HG02623 (cell line): ENCODE results near the gene TXN.
"Not testable (repeated sequence)": the region's sequence is repeated elsewhere in the genome, so short reads cannot be mapped to it uniquely, and the experiment has no call there.

Source experiments
- ATAC-seq: cut with Tn5 transposase; IDR thresholded peaks from one replicate; pipeline ENCODE4 v1.9.1; 2021; ENCODE audit warnings: moderate library complexity; ENCODE audit not compliant: unreplicated experiment

TXN gene

DNA sequence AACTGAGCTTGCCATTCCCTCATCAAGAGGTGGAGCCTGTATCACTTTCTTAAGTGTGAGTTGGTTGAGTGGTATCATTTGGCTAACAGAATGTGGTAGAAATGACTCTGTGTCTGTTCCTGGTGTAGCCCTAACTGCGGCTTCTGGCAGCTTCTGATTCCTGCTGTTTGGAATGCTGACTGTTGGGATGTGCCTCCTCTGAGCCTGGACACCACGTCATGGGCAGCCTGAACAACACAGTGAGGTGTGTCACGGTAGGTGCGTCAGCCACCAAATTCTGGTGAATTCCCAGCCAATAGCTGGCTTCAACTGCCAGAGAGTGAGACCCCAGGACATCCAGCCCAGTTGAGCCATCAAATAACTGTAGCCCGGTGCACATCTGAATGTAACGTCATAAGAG lies 42.2 kb downstream of the TXN start:
- ATAC-seq, result no peak

DNA sequence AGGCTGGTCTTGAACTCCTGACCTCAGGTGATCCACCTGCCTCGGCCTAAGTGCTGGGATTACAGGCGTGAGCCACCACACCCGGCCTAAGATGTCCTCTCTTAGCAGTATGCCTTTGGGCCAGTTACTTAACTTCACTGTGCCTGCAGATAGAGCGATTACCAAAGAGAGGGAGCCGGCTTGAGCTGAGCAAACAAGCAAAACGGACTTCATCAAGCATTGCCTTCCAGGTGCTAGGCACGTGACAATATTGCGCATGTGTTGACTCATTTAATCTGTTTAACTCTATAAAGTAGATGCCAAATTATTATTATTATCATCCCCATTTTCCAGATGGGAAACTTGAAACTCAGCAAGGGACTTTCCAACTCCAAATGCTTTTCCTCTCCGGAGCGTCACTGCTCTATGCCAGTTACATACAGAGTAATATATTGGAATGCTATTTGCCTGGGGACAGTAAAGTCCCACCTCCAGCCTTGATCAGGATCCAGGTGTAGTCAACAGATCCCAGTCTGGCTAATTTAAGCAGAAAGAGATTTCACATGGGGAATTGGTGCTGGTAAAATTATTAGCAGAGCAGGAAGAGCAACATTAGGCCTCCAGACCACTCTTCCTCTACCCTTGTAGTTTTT lies 42.8 kb downstream of the TXN start:
- no peak for ATAC-seq

DNA sequence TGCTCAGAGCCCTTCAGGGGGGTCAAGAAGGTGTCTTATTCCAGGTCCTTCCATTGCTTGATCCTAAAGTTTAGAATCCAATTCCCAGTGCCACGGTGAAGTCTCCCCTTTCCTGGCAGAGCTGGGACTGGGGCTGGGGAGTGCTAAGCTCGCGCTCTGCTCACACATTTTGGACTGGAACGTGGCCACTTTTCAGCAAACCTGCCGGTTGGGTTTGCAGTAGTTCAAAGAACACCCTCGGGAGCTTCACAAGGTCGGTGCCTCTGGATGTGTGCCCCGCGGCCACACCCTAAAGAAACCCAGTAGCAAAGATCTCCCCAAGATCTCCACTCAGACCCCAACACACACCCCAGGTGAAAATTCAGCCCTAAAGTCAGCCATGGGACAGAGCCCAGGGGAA lies 48.3 kb downstream of the TXN start, which contains the start of gene C9orf152:
C9orf152 (minus strand) TSS at position 129 of the 400 bp plus-strand sequence. CDS start 580 bp downstream, outside the sequence.
- ATAC-seq, result no peak

DNA sequence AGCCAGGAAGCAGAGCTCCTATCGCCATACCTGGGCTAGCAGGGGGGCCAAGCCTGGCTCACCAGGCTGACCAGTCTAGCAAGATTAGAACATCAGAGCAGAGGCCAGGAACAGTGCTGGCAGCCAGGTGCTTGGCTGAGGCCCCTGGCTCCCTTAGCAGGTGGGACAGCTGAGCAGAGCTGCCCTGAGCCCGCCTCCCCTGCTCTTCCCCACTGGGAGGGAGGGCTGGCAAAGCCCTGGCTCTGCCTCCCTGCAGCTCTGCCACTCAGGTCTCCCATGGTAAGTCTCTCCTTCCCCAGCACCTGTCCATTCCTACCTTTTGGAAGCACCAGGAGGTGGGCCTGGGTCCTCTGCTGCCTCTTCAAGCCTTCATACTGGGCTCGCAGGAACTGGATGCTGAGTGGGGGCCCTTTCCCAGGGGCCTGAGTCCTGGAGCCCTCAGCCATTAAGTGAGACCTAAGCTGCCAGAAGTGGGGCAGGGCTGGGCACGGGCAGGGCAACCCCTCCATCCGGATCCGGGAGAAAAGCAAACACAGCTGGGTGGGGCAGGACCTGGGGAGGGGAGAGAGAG lies 49.2 kb downstream of the TXN start:
- ATAC-seq, result no peak

DNA sequence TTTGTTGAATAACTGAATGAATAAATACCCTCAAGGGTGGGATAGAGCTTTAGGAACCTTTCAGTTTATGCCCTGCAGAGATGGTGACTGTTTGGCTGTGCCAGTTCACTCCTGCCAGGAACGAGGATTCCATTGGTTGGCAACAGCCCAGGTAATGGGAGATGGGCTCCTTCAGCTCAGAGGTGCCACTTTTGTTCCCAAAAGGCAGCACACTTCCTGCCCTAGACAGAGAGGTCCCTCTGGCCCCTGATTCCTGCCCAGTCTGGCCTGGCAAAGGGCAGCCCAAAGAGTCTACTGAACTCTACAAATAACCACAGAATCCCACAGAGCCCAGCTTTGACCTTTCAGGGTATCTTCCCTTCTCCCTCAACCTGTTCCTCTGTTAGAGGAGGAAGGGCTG lies 49.9 kb downstream of the TXN start:
- ATAC-seq, result no peak

DNA sequence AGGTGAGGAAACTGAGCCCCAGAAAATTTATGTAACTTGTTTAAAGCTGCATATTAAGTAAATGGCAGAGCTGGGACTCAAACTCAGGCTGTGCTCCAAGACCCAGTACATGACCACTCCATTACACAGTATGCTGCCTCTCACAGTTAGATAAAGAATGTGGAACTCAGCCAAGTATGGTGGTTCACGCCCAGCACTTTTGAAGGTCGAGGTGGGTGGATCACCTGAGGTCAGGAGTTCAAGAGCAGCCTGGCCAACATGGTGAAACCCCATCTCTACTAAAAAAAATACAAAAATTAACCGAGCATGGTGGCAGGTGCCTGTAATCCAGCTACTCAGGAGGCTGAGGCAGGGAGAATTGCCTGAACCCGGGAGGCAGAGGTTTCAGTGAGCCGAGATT lies 50.7 kb downstream of the TXN start:
- ATAC-seq, result not testable (repeated sequence)

DNA sequence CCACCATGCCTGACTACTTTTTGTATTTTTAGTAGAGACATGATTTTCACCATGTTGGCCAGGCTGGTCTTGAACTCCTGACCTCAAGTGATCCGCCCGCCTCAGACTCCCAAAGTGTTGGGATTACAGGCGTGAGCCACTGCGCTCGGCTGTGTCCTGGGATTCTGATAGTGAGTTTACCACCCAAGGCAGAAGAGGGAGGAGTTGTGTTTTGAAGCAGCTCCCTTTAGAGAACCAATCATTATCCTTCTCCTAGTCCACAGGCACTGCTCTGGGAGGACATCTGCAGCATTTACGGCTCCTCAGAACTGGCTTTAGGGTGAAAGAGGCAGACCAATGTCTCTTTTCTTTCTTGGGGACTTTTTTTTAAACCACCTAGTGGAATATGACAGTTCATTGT lies 54.1 kb downstream of the TXN start:
- ATAC-seq, result no peak

DNA sequence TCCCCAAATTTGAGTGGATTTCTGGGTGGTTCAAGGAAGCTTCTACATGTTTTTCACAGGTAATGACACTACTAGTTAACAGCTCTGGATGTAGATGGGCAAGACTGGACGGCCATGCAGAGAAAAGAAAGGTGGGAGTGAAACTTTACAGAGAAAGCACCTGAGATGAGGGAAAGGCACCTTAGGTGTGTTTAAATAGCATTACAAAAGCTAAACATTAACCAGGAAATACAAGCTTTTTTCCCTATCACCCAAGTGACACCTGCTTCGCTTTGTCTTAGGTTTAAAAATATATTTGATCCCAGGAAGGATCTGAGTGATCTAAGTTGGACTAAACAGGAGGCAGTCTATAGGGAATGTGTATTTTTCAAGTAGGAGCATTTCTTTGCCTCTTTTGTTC lies 56.7 kb downstream of the TXN start:
- no peak for ATAC-seq

DNA sequence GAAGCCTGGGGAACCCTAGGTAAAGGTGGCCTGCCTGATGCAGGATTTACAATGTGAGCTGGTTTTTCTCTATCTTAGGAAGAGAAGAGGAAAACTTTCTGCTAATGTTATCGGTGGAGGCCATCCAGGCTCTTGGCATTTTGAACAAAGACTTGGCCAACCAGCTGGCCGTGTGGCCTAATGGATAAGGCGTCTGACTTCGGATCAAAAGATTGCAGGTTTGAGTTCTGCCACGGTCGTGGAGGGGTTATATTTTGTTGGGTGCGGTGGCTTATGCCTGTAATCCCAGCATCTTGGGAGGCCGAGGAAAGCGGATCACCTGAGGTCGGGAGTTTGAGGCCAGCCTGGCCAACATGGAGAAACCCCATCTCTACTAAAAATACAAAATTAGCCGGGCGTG lies 58.0 kb downstream of the TXN start:
- ATAC-seq, result no peak

DNA sequence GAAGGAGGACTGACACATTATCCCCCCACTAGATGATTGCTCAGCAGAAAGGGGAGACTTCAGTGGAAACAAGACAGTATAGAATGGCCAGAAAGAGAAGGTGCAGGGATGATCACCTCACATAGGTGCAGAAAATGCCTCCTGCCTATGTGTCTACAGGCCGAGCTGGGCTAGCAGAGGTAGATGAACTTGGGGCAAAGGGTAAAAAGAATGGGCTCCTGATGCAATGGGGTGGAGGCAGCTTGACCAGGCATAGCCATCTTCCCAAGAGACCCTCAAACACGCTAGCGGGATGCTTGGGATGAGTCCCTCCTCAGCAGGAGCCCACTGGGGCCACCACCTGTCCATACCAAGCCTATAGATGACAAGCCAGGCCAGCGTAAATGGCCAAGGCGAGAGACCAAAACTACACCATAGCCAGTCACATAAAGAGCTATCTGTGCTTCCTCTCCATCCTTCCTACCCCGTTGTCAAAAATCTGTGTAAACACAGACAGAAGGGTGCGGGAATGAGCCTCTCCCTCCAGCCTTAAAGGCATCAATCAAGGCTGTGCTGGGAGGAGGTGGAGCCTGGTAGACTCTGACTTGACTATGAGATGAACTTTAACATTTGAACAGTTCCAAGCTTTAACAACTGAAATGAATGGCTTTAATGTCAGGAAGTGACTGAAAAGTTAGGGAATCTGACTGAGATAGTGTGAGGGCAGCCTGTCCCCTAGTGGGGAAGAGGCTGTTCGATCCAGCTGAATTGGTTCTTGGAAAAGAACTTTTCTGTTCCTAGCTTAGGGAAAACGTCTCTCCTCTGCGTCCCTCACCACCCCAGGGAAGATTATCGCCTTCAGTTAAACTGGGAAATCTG lies 58.7 kb downstream of the TXN start:
- ATAC-seq, result no peak

DNA sequence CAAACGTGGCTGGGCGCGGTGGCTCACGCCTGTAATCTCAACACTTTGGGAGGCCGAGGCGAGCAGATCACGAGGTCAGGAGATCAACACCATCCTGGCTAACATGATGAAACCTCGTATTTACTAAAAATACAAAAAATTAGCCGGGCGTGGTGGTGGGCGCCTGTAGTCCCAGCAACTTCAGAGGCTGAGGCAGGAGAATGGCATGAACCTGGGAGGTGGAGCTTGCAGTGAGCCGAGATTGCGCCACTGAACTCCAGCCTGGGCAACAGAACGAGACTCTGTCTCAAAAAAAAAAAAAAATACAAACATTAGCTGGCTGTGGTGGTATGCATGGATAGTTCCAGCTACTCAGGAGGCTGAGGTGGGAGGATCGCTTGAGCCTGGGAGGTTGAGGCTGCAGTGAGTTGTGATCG lies 60.2 kb downstream of the TXN start:
- not testable (repeated sequence) for ATAC-seq
